Esophagus squamous epithelium (tissue), 4 donors: Measurements from ENCODE around the gene ADSS2.

ENCODE experiments used
- CTCF ChIP-seq, 6 experiments: fragments of 450-650 bp in 4 of 6; fragments of 200-600 bp in 2 of 6; sonication (generic) in 2 of 6; IDR thresholded peaks; one replicate each; pipeline ENCODE4 v1.5.1; 2016 to 2019; ENCODE audit warnings: antibody characterized with exemption in 6 of 6, mild to moderate bottlenecking in 4 of 6, moderate library complexity in 4 of 6
- POLR2A ChIP-seq, 4 donors: fragments of 450-650 bp; IDR thresholded peaks; one replicate each; pipeline ENCODE4 v1.6.1; 2017; ENCODE audit warnings: antibody characterized with exemption in 4 of 4, mild to moderate bottlenecking in 4 of 4, moderate library complexity in 3 of 4

GRCh38 chr1:244496186-244496585 lies 44.5 kb upstream of the ADSS2 start:
- TF ChIP-seq CTCF (IDR thresholded peaks at IDR 0.05) (no peak), POLR2A (IDR thresholded peaks at IDR 0.05) (no peak)
